GM12878 (cell line): ENCODE data around the gene ATP5ME. TPM values are rescaled to one million over a fixed set of nuclear protein-coding genes. Genes with fewer than 3 reads are reported as not detected.

Experiments used
- ATAC-seq: fragments of 200-7000 bp; cut with Tn5 transposase; 3 replicates; pipeline ENCODE4 v1.9.1; 2020; ENCODE audit warnings: mild to moderate bottlenecking, moderate library complexity
- BruUV-seq: library from RNA; stranded (reverse); fragments of 400-500 nt; replicated peaks from 2 replicates; lab custom pipeline; 2021; lab: Mats Ljungman, UMichigan
- CTCF ChIA-PET: fragments of 300-600 bp; sonication (Branson Sonifier 250); formaldehyde crosslinking; extraction: SDS; loops from one replicate; lab custom pipeline; 2021; ENCODE audit warnings: inconsistent platforms; lab: Yijun Ruan, JAX
- POLR2A ChIA-PET: fragments of 350-600 bp; formaldehyde crosslinking; extraction: SDS; loops from one replicate; lab custom pipeline; 2021; ENCODE audit warnings: inconsistent platforms; lab: Charles Lee
- RAD21 ChIA-PET: fragments of 300-600 bp; sonication (Branson Sonifier 250); formaldehyde crosslinking; loops from one replicate; lab custom pipeline; 2023; ENCODE audit warnings: antibody characterized with exemption; ENCODE audit not compliant: unreplicated experiment; lab: Charles Lee
- SMC1A ChIA-PET: fragments of 300-600 bp; sonication (Branson Sonifier 250); formaldehyde crosslinking; loops from one replicate; lab custom pipeline; 2023; ENCODE audit not compliant: unreplicated experiment, uncharacterized antibody; lab: Charles Lee
- DNase-seq: peaks from one replicate; pipeline ENCODE4 v3.0.0-alpha.2; 2011; ENCODE audit warnings: low read depth, low spot score
- FAIRE-seq: peaks from 3 replicates; lab custom pipeline; 2011; peaks lifted over from hg19 to GRCh38; lab: Jason Lieb, UNC
- H2AFZ ChIP-seq: 2 replicates; pipeline ENCODE4 v1.6.0; 2011; ENCODE audit warnings: low read depth, low read length, control low read depth; ENCODE audit not compliant: control insufficient read depth
- H3K27ac ChIP-seq: 2 replicates; pipeline ENCODE4 v1.5.1; 2011; ENCODE audit warnings: control low read depth; ENCODE audit not compliant: control insufficient read depth, insufficient read depth
- H3K27me3 ChIP-seq, 2 experiments: replicated peaks in 1 of 2; 2 replicates each; pipeline versions ENCODE4 v1.6.0 to v1.6.1; 2011; ENCODE audit warnings: low read length in 1 of 2; ENCODE audit not compliant: control insufficient read depth in 2 of 2, insufficient read depth in 2 of 2
- H3K36me3 ChIP-seq, 2 experiments: 2 replicates each; pipeline ENCODE4 v1.5.1; 2011; ENCODE audit warnings: low read length in 1 of 2; ENCODE audit not compliant: control insufficient read depth in 2 of 2, insufficient read depth in 2 of 2
- H3K4me1 ChIP-seq: 2 replicates; pipeline ENCODE4 v1.6.1; 2011; ENCODE audit warnings: mild to moderate bottlenecking, low read length, moderate library complexity, mixed read lengths; ENCODE audit not compliant: control insufficient read depth, insufficient read depth
- H3K4me2 ChIP-seq: 2 replicates; pipeline ENCODE4 v1.6.0; 2011; ENCODE audit warnings: control low read depth; ENCODE audit not compliant: control insufficient read depth, insufficient read depth
- H3K4me3 ChIP-seq: fragments of 200-600 bp; sonication (generic); 2 replicates; pipeline ENCODE4 v1.5.1; 2016
- H3K79me2 ChIP-seq: 2 replicates; pipeline ENCODE4 v1.6.0; 2011; ENCODE audit warnings: low read length; ENCODE audit not compliant: control insufficient read depth, insufficient read depth
- H3K9ac ChIP-seq: 2 replicates; pipeline ENCODE4 v1.8.0; 2011; ENCODE audit warnings: low read length, control low read depth, mixed read lengths; ENCODE audit not compliant: control insufficient read depth, insufficient read depth
- H3K9me3 ChIP-seq: replicated peaks from 3 replicates; pipeline ENCODE4 v1.5.1; 2011; ENCODE audit warnings: mild to moderate bottlenecking, low read length; ENCODE audit not compliant: control insufficient read depth, insufficient read depth
- H4K20me1 ChIP-seq: 2 replicates; pipeline ENCODE4 v1.6.0; 2011; ENCODE audit not compliant: control insufficient read depth, insufficient read depth
- CEBPB ChIP-seq, 2 experiments: fragments of 150-350 bp in 1 of 2; IDR thresholded peaks; 2 replicates each; pipeline ENCODE4 v1.6.1; 2012 to 2014; ENCODE audit warnings: low read depth in 2 of 2, low read length in 2 of 2, borderline replicate concordance in 1 of 2, inconsistent platforms in 1 of 2
- CREB1 ChIP-seq: IDR thresholded peaks from 2 replicates; pipeline ENCODE4 v1.6.1; 2012; ENCODE audit warnings: low read depth, mild to moderate bottlenecking, inconsistent platforms
- IKZF1 ChIP-seq: fragments of 450-650 bp; conservative IDR thresholded peaks from 2 replicates; pipeline ENCODE4 v1.6.1; 2017; ENCODE audit warnings: antibody characterized with exemption, mild to moderate bottlenecking
- PBX3 ChIP-seq: IDR thresholded peaks from 2 replicates; pipeline ENCODE4 v1.6.1; 2011; ENCODE audit warnings: mild to moderate bottlenecking, low read depth, low read length, moderate library complexity; ENCODE audit not compliant: insufficient replicate concordance
- SRF ChIP-seq, 2 experiments: IDR thresholded peaks; 2 replicates each; pipeline ENCODE4 v1.6.1; 2011; ENCODE audit warnings: low read depth in 2 of 2, low read length in 2 of 2, mild to moderate bottlenecking in 1 of 2, moderate library complexity in 1 of 2
- ZBTB33 ChIP-seq: fragments of 450-650 bp; IDR thresholded peaks from 2 replicates; pipeline ENCODE4 v1.6.1; 2017; ENCODE audit warnings: mild to moderate bottlenecking
- WGBS: methylation state at CpG from one replicate; pipeline ENCODE4 v1.1.6; 2016; ENCODE audit warnings: low lambda C conversion rate; ENCODE audit not compliant: insufficient replicate concordance, insufficient coverage; ENCODE audit errors: missing lambda C conversion rate; 5-methylcytosine and 5-hydroxymethylcytosine counted together
- in situ Hi-C: fragments of 300-500 bp; cut with MboI; formaldehyde crosslinking; loops from 9 replicates; pipeline ENCODE4 v1.14.3; 2018; ENCODE audit warnings: mixed read lengths
- intact Hi-C: fragments of 100-400 bp; cut with micrococcal nuclease; formaldehyde crosslinking; loops from one replicate; pipeline ENCODE4 v1.14.2; 2022; ENCODE audit not compliant: unreplicated experiment
- polyA plus RNA-seq, 11 experiments: library from polyadenylated mRNA; depleted of rRNA in 4 of 11; unstranded in 6 of 11; stranded (reverse) in 5 of 11; fragments of >200 nt; fragmentation: Nextera tagmentation in 4 of 11; fragmentation: Illumina TruSeq in 1 of 11; extraction: Ambion mirVana in 4 of 11; extraction: Trizol in 1 of 11; gene quantifications; 1 replicate in 1 of 11; 2 replicates in 10 of 11; pipeline versions ENCODE4 v1.2.1 to v1.2.3, GENCODE V29; 2011 to 2016; ENCODE audit warnings: inconsistent platforms in 2 of 11, missing spikeins in 2 of 11, low read depth in 1 of 11
- total RNA-seq, 4 experiments: library from RNA; depleted of rRNA in 3 of 4; stranded (reverse); fragments of >200 nt in 3 of 4; fragmentation: Illumina TruSeq in 1 of 4; extraction: Trizol in 1 of 4; gene quantifications; 2 replicates each; pipeline versions ENCODE4 v1.2.1 to v1.2.3, GENCODE V29; 2013 to 2021

ATP5ME gene
- total and polyA plus RNA-seq, 10 of the 15 experiments (the other 5 are each of a cell fraction or from before 2014, with no cell fraction given), result 279 to 2,374 (median 509) TPM

- TF ChIP-seq PBX3 (no peak), IKZF1 (no peak), CEBPB (IDR thresholded peaks at IDR 0.05; ENCODE audit: borderline replicate concordance in 1 of 2, low read depth in 2 of 2, low read length in 2 of 2) (no peak)
Measured at GRCh38 chr4:632196-632790, 41.8 kb downstream of the ATP5ME start (continued).

DNA sequence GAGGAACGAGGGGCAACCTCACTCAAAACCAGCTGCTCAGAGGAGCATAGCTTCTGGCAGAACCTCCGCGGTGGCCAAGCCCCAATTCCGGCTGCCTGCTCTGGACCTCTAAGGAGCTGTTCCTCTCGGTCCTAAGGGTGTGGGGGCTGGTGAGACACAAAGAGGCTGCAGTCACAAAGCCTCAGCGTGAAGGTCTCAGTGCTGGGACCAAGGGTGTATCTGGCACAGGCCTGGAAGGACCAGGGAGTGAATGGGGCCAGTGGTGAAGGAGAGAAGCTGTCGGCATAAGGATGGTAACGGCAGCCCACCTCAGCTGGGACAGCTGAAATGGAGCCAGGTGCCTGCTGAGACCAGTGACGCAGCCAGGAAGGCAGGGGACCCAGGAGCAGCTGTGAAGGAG, 43.4 kb downstream of the ATP5ME start:
- H3K4me1 ChIP-seq, result no peaks in the 10 kb centered on the region
- no peaks in the 10 kb centered on the region for H4K20me1 ChIP-seq
- intact Hi-C loops, result no loop called here
- 32% methylated on average over 8 of the region's 9 CpGs for WGBS
- SMC1A ChIA-PET, result no interaction called here
- H3K27ac ChIP-seq, result no peak overlapping the region
- H3K9me3 ChIP-seq, result peaks cover 3% of the 10 kb centered on the region; the same call in 2 of the 3 replicates
- ATAC-seq (no peak), FAIRE-seq (no peak), DNase-seq (no peak)
- in situ Hi-C loops, result no loop called here
- no peak overlapping the region for H2AFZ ChIP-seq
- CTCF ChIA-PET, result no interaction called here
- H3K36me3 ChIP-seq, result no peaks in the 10 kb centered on the region
- RAD21 ChIA-PET, result no interaction called here
- H3K79me2 ChIP-seq, result no peaks in the 10 kb centered on the region
- no peak overlapping the region for H3K4me2 ChIP-seq
- no TSS peak for BruUV-seq
- H3K27me3 ChIP-seq, result no peaks in the 10 kb centered on the region
- POLR2A ChIA-PET, result interaction anchor here (0.6 kb wide), 1 partner anchor 554 kb away, joined by 6 read pairs; no protein-coding TSS in a partner anchor
- TF ChIP-seq ZBTB33, result no peak
- no peak for TF ChIP-seq CREB1
- TF ChIP-seq SRF (IDR thresholded peaks at IDR 0.05; ENCODE audit: low read depth in 2 of 2, low read length in 2 of 2), result no peak
- H3K9ac ChIP-seq, result no peak overlapping the region
- H3K4me3 ChIP-seq, result no peak overlapping the region
